HepG2 (cell line): ENCODE measurements around the gene SLC4A11. TPM values are rescaled to one million over a fixed set of nuclear protein-coding genes. Genes with fewer than 3 reads are reported as not detected.

Source experiments
- ATAC-seq: fragments of 200-7000 bp; cut with Tn5 transposase; 3 replicates; pipeline ENCODE4 v1.9.1; 2020; ENCODE audit warnings: mild to moderate bottlenecking, moderate library complexity
- BruUV-seq: library from RNA; stranded (reverse); fragments of 400-500 nt; replicated peaks from 2 replicates; lab custom pipeline; 2021; lab: Mats Ljungman, UMichigan
- CTCF ChIA-PET: fragments of 300-600 bp; formaldehyde crosslinking; extraction: SDS; loops from one replicate; lab custom pipeline; 2021; ENCODE audit warnings: low total read pairs, inconsistent platforms, low intra/inter-chr PET ratio; lab: Yijun Ruan, JAX
- POLR2A ChIA-PET: fragments of 350-600 bp; sonication (Branson Sonifier 250); formaldehyde crosslinking; loops from one replicate; lab custom pipeline; 2020; ENCODE audit warnings: antibody characterized with exemption, inconsistent platforms; lab: Yijun Ruan, JAX
- DNase-seq: peaks from one replicate; pipeline ENCODE4 v3.0.0-alpha.2; 2015; ENCODE audit warnings: low spot score
- FAIRE-seq: peaks from 3 replicates; lab custom pipeline; 2011; peaks lifted over from hg19 to GRCh38; lab: Jason Lieb, UNC
- H2AFZ ChIP-seq: one replicate; pipeline ENCODE4 v1.6.1; 2011; ENCODE audit warnings: low read length, inconsistent platforms
- H3K27ac ChIP-seq: fragments of 300-600 bp; 3 replicates; pipeline ENCODE4 v1.8.0; 2011; ENCODE audit warnings: mixed run types, mild to moderate bottlenecking, mixed read lengths, low read length, inconsistent platforms; ENCODE audit not compliant: insufficient read depth; ENCODE audit errors: extremely low read length
- H3K27me3 ChIP-seq, 2 experiments: fragments of 200-600 bp in 1 of 2; 2 replicates in 1 of 2; 3 replicates in 1 of 2; pipeline versions ENCODE4 v1.6.0 to v1.8.0; 2011; ENCODE audit warnings: low read length in 2 of 2, mild to moderate bottlenecking in 2 of 2, moderate library complexity in 2 of 2, inconsistent platforms in 1 of 2; ENCODE audit not compliant: insufficient read depth in 2 of 2, control insufficient read depth in 1 of 2
- H3K36me3 ChIP-seq, 2 experiments: fragments of 200-600 bp in 1 of 2; replicated peaks in 1 of 2; 2 replicates in 1 of 2; 3 replicates in 1 of 2; pipeline versions ENCODE4 v1.5.1 to v1.8.0; 2011; ENCODE audit warnings: low read length in 2 of 2, inconsistent platforms in 1 of 2; ENCODE audit not compliant: insufficient read depth in 2 of 2, control insufficient read depth in 1 of 2
- H3K4me1 ChIP-seq: 2 replicates; pipeline ENCODE4 v1.5.1; 2012; ENCODE audit warnings: low read length, inconsistent platforms; ENCODE audit not compliant: insufficient read depth
- H3K4me2 ChIP-seq: 2 replicates; pipeline ENCODE4 v1.6.0; 2011; ENCODE audit warnings: low read depth, low read length, inconsistent platforms
- H3K4me3 ChIP-seq, 3 experiments: fragments of 200-600 bp in 1 of 3; sonication (generic), shearing (Covaris generic) in 1 of 3; replicated peaks in 1 of 3; 2 replicates each; pipeline ENCODE4 v1.5.1; 2011 to 2016; ENCODE audit warnings: low read length in 3 of 3, inconsistent platforms in 2 of 3, low read depth in 2 of 3, mild to moderate bottlenecking in 2 of 3, control low read depth in 1 of 3, mixed read lengths in 1 of 3; ENCODE audit not compliant: insufficient read depth in 1 of 3
- H3K79me2 ChIP-seq: one replicate; pipeline ENCODE4 v1.6.1; 2011; ENCODE audit warnings: low read length, inconsistent platforms; ENCODE audit not compliant: insufficient read depth
- H3K9ac ChIP-seq: 2 replicates; pipeline ENCODE4 v1.6.0; 2011; ENCODE audit warnings: mild to moderate bottlenecking, low read depth, low read length, inconsistent platforms; ENCODE audit not compliant: insufficient read depth
- H3K9me3 ChIP-seq: 2 replicates; pipeline ENCODE4 v1.5.1; 2012; ENCODE audit warnings: mild to moderate bottlenecking, low read length
- H4K20me1 ChIP-seq: 2 replicates; pipeline ENCODE4 v1.6.0; 2011; ENCODE audit warnings: inconsistent platforms, mild to moderate bottlenecking, low read length, moderate library complexity; ENCODE audit not compliant: insufficient read depth
- CENPBD1 ChIP-seq: sonication (generic); formaldehyde crosslinking; IDR thresholded peaks from 2 replicates; pipeline ENCODE4 v1.8.0; 2022; ENCODE audit warnings: missing genetic modification reagents, low read depth, mild to moderate bottlenecking, borderline replicate concordance
- GZF1 ChIP-seq: sonication (generic); formaldehyde crosslinking; IDR thresholded peaks from 2 replicates; pipeline ENCODE4 v1.5.1; 2020; ENCODE audit warnings: mild to moderate bottlenecking, missing genetic modification reagents
- KDM4B ChIP-seq: sonication (generic); formaldehyde crosslinking; IDR thresholded peaks from 2 replicates; pipeline ENCODE4 v1.4.0; 2020; ENCODE audit warnings: missing genetic modification reagents
- MAF1 ChIP-seq: sonication (generic); formaldehyde crosslinking; IDR thresholded peaks from 2 replicates; pipeline ENCODE4 v1.5.0; 2020; ENCODE audit warnings: missing genetic modification reagents, borderline replicate concordance
- NR2F6 ChIP-seq, 2 experiments: IDR thresholded peaks; 2 replicates each; pipeline ENCODE4 v1.6.1; 2016; ENCODE audit warnings: antibody characterized with exemption in 1 of 2, mild to moderate bottlenecking in 1 of 2
- SYNCRIP ChIP-seq: fragments of 200-400 bp; formaldehyde crosslinking; IDR thresholded peaks from 2 replicates; pipeline ENCODE4 v1.6.1; 2018; ENCODE audit warnings: mild to moderate bottlenecking, low read depth, low read length; ENCODE audit not compliant: insufficient read depth
- TRIM22 ChIP-seq: fragments of 450-650 bp; IDR thresholded peaks from 2 replicates; pipeline ENCODE4 v1.6.1; 2017
- ZIK1 ChIP-seq: sonication (generic); formaldehyde crosslinking; IDR thresholded peaks from 2 replicates; pipeline ENCODE4 v1.5.0; 2020; ENCODE audit warnings: mild to moderate bottlenecking, low read depth, missing genetic modification reagents, borderline replicate concordance
- ZNF362 ChIP-seq: sonication (generic); formaldehyde crosslinking; IDR thresholded peaks from 2 replicates; pipeline ENCODE4 v1.4.0; 2020; ENCODE audit warnings: missing genetic modification reagents, mild to moderate bottlenecking, borderline replicate concordance
- ZNF616 ChIP-seq: sonication (generic); formaldehyde crosslinking; IDR thresholded peaks from 2 replicates; pipeline ENCODE4 v1.5.0; 2020; ENCODE audit warnings: low read depth, mild to moderate bottlenecking, missing genetic modification reagents
- ZNF83 ChIP-seq: sonication (generic); formaldehyde crosslinking; IDR thresholded peaks from 2 replicates; pipeline ENCODE4 v1.4.0; 2020; ENCODE audit warnings: missing genetic modification reagents, mild to moderate bottlenecking, borderline replicate concordance
- WGBS: methylation state at CpG from one replicate; pipeline ENCODE4 v1.1.6; 2017; ENCODE audit warnings: low lambda C conversion rate; 5-methylcytosine and 5-hydroxymethylcytosine counted together
- in situ Hi-C: cut with HindIII; loops from 2 replicates; pipeline ENCODE4 v1.10.0; 2017; ENCODE audit warnings: low pct_unique_long_range_greater_than_20kb; ENCODE audit not compliant: extremely low pct_ligation_motif_present
- intact Hi-C: fragments of 100-400 bp; cut with micrococcal nuclease; formaldehyde crosslinking; loops from one replicate; pipeline ENCODE4 v1.10.0; 2022; ENCODE audit not compliant: unreplicated experiment
- polyA plus RNA-seq, 8 experiments: library from polyadenylated mRNA; depleted of rRNA in 3 of 8; stranded (reverse) in 7 of 8; unstranded in 1 of 8; fragments of >200 nt; fragmentation: Illumina TruSeq in 4 of 8; extraction: Trizol in 4 of 8; gene quantifications; 2 replicates each; pipeline versions ENCODE4 v1.2.1 to v1.2.3, GENCODE V29; 2011 to 2016; ENCODE audit warnings: low read depth in 4 of 8, missing spikeins in 1 of 8, mixed read lengths in 1 of 8; ENCODE audit not compliant: insufficient read depth in 1 of 8
- total RNA-seq, 5 experiments: library from RNA; depleted of rRNA; stranded (reverse); fragments of >200 nt; fragmentation: Illumina TruSeq; extraction: Trizol; gene quantifications; 2 replicates each; pipeline ENCODE4 v1.2.3, GENCODE V29; 2016; ENCODE audit warnings: low read depth in 1 of 5
- TF ChIP-seq, protein P1 (sequence below): sonication (generic); formaldehyde crosslinking; IDR thresholded peaks from 2 replicates; pipeline ENCODE4 v1.9.0; 2022; ENCODE audit warnings: low read depth, missing genetic modification reagents
- TF ChIP-seq, protein P2 (sequence below), 2 experiments: IDR thresholded peaks; 2 replicates each; pipeline ENCODE4 v1.6.1; 2011 to 2012; ENCODE audit warnings: low read length in 2 of 2, borderline replicate concordance in 1 of 2, low read depth in 1 of 2, mild to moderate bottlenecking in 1 of 2, moderate library complexity in 1 of 2

The SLC4A11 gene
- total and polyA plus RNA-seq, 2 of the 13 experiments (the other 11 are each of a cell fraction or from before 2014, with no cell fraction given): 3.9 to 27.0 TPM

DNA sequence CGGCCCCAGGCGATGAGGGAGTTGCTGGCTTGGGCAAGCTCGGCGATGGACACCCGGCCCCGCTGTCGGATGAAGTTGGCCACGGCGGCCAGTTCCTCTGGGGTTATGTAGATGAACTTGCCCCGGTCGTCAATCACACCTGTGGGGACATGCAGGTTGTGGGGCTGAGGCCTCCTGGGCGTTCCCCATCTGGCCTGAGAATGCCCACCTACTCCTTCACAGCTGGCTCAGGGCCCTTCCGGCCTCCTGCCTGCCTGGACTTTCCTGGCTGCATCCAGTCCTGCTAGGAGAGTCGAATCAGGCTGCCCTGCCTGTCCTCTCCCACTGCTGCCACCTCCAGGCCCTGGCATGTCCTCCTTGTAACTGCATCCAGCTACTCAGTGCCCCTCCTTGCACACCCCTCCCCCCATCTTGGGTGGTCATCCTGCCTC is 48.3 kb downstream of the SLC4A11 start (continued):
- TF ChIP-seq, protein P1, sequence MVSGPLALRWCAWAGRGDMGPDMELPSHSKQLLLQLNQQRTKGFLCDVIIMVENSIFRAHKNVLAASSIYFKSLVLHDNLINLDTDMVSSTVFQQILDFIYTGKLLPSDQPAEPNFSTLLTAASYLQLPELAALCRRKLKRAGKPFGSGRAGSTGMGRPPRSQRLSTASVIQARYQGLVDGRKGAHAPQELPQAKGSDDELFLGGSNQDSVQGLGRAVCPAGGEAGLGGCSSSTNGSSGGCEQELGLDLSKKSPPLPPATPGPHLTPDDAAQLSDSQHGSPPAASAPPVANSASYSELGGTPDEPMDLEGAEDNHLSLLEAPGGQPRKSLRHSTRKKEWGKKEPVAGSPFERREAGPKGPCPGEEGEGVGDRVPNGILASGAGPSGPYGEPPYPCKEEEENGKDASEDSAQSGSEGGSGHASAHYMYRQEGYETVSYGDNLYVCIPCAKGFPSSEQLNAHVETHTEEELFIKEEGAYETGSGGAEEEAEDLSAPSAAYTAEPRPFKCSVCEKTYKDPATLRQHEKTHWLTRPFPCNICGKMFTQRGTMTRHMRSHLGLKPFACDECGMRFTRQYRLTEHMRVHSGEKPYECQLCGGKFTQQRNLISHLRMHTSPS (CRISPR knock-in tag): no peak

DNA sequence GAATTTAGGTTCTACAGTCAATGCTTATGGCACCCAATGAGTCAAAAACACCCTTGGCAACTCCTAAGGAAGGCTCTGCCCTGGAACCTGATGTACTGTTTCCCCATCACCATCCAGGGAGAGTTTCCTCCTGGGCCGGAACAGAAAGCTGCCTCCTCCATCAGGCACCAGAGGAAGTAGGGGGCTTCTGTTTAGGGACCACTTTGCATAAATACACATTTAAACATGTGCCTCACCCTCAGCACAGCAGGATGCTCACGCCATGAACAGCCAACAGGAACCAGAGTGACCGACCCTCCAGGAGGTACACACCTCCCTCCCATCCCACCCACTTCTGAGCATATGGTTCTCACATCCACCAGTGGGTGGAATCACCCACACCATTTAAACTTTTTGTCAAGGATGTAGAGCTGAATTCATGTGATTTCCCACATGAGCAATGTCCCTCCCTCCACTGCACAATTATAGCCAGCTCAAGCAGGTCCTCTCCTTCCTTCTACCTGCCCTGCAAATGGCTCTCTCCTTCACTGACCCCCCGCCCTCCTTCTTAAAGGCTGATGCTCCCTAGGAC is 49.3 kb downstream of the SLC4A11 start:
- POLR2A ChIA-PET: interaction anchor here (0.6 to 2.3 kb wide), 2 partner anchors 13 to 25 kb away, joined by 3 to 7 read pairs; no protein-coding TSS in a partner anchor
- ATAC-seq: no peak
- Histone ChIP-seq H3K9ac (no peak overlapping the region), H3K79me2 (no peaks in the 10 kb centered on the region), H4K20me1 (no peaks in the 10 kb centered on the region), H2AFZ (no peak overlapping the region), H3K9me3 (no peaks in the 10 kb centered on the region), H3K27me3 (no peaks in the 10 kb centered on the region), H3K27ac (no peak overlapping the region), H3K36me3 (peaks cover 38 to 56% of the 10 kb centered on the region in 2 experiments), H3K4me2 (no peak overlapping the region), H3K4me1 (no peaks in the 10 kb centered on the region), H3K4me3 (no peak overlapping the region)
- DNase-seq: no peak
- WGBS: 91% methylated on average over 4 of the region's 4 CpGs
- FAIRE-seq: no peak
- BruUV-seq: no TSS peak
- intact Hi-C loops: no loop called here
- CTCF ChIA-PET: no interaction called here
- in situ Hi-C loops: no loop called here
- no peak for TF ChIP-seq SYNCRIP
- no peak for TF ChIP-seq TRIM22
- no peak for TF ChIP-seq ZIK1 (CRISPR knock-in tag)
- TF ChIP-seq GZF1 (CRISPR knock-in tag): no peak
- TF ChIP-seq, protein P2, sequence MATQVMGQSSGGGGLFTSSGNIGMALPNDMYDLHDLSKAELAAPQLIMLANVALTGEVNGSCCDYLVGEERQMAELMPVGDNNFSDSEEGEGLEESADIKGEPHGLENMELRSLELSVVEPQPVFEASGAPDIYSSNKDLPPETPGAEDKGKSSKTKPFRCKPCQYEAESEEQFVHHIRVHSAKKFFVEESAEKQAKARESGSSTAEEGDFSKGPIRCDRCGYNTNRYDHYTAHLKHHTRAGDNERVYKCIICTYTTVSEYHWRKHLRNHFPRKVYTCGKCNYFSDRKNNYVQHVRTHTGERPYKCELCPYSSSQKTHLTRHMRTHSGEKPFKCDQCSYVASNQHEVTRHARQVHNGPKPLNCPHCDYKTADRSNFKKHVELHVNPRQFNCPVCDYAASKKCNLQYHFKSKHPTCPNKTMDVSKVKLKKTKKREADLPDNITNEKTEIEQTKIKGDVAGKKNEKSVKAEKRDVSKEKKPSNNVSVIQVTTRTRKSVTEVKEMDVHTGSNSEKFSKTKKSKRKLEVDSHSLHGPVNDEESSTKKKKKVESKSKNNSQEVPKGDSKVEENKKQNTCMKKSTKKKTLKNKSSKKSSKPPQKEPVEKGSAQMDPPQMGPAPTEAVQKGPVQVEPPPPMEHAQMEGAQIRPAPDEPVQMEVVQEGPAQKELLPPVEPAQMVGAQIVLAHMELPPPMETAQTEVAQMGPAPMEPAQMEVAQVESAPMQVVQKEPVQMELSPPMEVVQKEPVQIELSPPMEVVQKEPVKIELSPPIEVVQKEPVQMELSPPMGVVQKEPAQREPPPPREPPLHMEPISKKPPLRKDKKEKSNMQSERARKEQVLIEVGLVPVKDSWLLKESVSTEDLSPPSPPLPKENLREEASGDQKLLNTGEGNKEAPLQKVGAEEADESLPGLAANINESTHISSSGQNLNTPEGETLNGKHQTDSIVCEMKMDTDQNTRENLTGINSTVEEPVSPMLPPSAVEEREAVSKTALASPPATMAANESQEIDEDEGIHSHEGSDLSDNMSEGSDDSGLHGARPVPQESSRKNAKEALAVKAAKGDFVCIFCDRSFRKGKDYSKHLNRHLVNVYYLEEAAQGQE (IDR thresholded peaks at IDR 0.05; ENCODE audit: borderline replicate concordance in 1 of 2, low read depth in 1 of 2, low read length in 2 of 2): no peak
- no peak for TF ChIP-seq NR2F6 (IDR thresholded peaks at IDR 0.05)
- no peak for TF ChIP-seq NR2F6 (CRISPR knock-in tag; IDR thresholded peaks at IDR 0.05)
- no peak for TF ChIP-seq KDM4B (CRISPR knock-in tag)
- TF ChIP-seq ZNF362 (CRISPR knock-in tag): no peak
- TF ChIP-seq CENPBD1 (CRISPR knock-in tag): no peak
- TF ChIP-seq ZNF616 (CRISPR knock-in tag): no peak
- no peak for TF ChIP-seq ZNF83 (CRISPR knock-in tag)
- TF ChIP-seq MAF1 (CRISPR knock-in tag): no peak
